DOHH2 (cell line): ENCODE measurements around the gene PDGFD.

ENCODE experiments used
- H3F3A ChIP-seq: fragments of 200-600 bp; sonication (generic), shearing (Covaris generic); 2 replicates; pipeline ENCODE4 v1.6.0; 2016; ENCODE audit warnings: antibody characterized with exemption, mild to moderate bottlenecking; ENCODE audit not compliant: control insufficient read depth, insufficient read depth
- H3K27ac ChIP-seq: fragments of 200-600 bp; sonication (generic); 2 replicates; pipeline ENCODE4 v1.5.1; 2014; ENCODE audit warnings: low read depth, mild to moderate bottlenecking, low read length, moderate library complexity
- H3K27me3 ChIP-seq: fragments of 200-600 bp; sonication (generic); 2 replicates; pipeline ENCODE4 v1.6.1; 2014; ENCODE audit warnings: mild to moderate bottlenecking, low read length, mixed read lengths; ENCODE audit not compliant: control insufficient read depth
- H3K36me3 ChIP-seq: fragments of 200-600 bp; sonication (generic); 2 replicates; pipeline ENCODE4 v1.6.1; 2014; ENCODE audit warnings: mild to moderate bottlenecking, low read length, moderate library complexity, mixed read lengths; ENCODE audit not compliant: control insufficient read depth
- H3K4me1 ChIP-seq: fragments of 200-600 bp; sonication (generic); 2 replicates; pipeline ENCODE4 v1.6.1; 2014; ENCODE audit warnings: mild to moderate bottlenecking, low read length, mixed read lengths; ENCODE audit not compliant: control insufficient read depth
- H3K4me2 ChIP-seq: fragments of 200-600 bp; sonication (generic); 2 replicates; pipeline ENCODE4 v1.6.0; 2014; ENCODE audit warnings: mild to moderate bottlenecking, low read length, moderate library complexity
- H3K4me3 ChIP-seq: fragments of 200-600 bp; sonication (generic); 2 replicates; pipeline ENCODE4 v1.5.1; 2014; ENCODE audit warnings: mild to moderate bottlenecking, low read length, mixed read lengths
- H3K79me2 ChIP-seq: fragments of 200-600 bp; sonication (generic); 2 replicates; pipeline ENCODE4 v1.6.1; 2014; ENCODE audit warnings: mild to moderate bottlenecking, low read length, mixed read lengths; ENCODE audit not compliant: control insufficient read depth
- H3K9me2 ChIP-seq: fragments of 200-600 bp; sonication (generic); replicated peaks from 2 replicates; pipeline ENCODE4 v1.6.1; 2014; ENCODE audit warnings: mild to moderate bottlenecking, low read length, mixed read lengths; ENCODE audit not compliant: control insufficient read depth
- H3K9me3 ChIP-seq: fragments of 200-600 bp; sonication (generic); 2 replicates; pipeline ENCODE4 v1.6.1; 2014; ENCODE audit warnings: antibody characterized with exemption, low read length, mixed read lengths; ENCODE audit not compliant: control insufficient read depth, insufficient read depth
- H4K20me1 ChIP-seq: fragments of 200-600 bp; sonication (generic); 2 replicates; pipeline ENCODE4 v1.6.0; 2014; ENCODE audit warnings: low read depth, mild to moderate bottlenecking, antibody characterized with exemption, low read length, moderate library complexity; ENCODE audit not compliant: control insufficient read depth, insufficient read depth
- CTCF ChIP-seq: fragments of 200-600 bp; sonication (generic); IDR thresholded peaks from one replicate; pipeline ENCODE4 v1.5.1; 2014; ENCODE audit warnings: antibody characterized with exemption, mild to moderate bottlenecking, low read depth, low read length; ENCODE audit not compliant: poor library complexity, severe bottlenecking
- EZH2phosphoT487 ChIP-seq: fragments of 200-600 bp; sonication (generic); IDR thresholded peaks from 2 replicates; pipeline ENCODE4 v1.6.1; 2017; ENCODE audit warnings: borderline replicate concordance, mild to moderate bottlenecking, antibody characterized with exemption, low read length, moderate library complexity, mixed read lengths

The PDGFD gene

GRCh38 chr11:104090767-104091166 lies 73.2 kb downstream of the PDGFD start:
- H3F3A ChIP-seq: no peaks in the 10 kb centered on the region
- H3K27ac ChIP-seq: no peak overlapping the region
- H3K4me3 ChIP-seq: no peak overlapping the region
- no peaks in the 10 kb centered on the region for H3K36me3 ChIP-seq
- no peaks in the 10 kb centered on the region for H4K20me1 ChIP-seq
- H3K27me3 ChIP-seq: no peaks in the 10 kb centered on the region
- no peak overlapping the region for H3K4me2 ChIP-seq
- H3K9me2 ChIP-seq: no peaks in the 10 kb centered on the region
- no peak for TF ChIP-seq EZH2phosphoT487
- TF ChIP-seq CTCF: no peak
- no peaks in the 10 kb centered on the region for H3K79me2 ChIP-seq
- H3K4me1 ChIP-seq: peaks cover 4% of the 10 kb centered on the region
- H3K9me3 ChIP-seq: no peaks in the 10 kb centered on the region

- Histone ChIP-seq H3K4me2 (no peak overlapping the region), H3K9me3 (no peaks in the 10 kb centered on the region), H3K9me2 (no peaks in the 10 kb centered on the region), H3K27me3 (no peaks in the 10 kb centered on the region), H3F3A (no peaks in the 10 kb centered on the region), H3K4me3 (no peak overlapping the region), H3K4me1 (peaks cover 4% of the 10 kb centered on the region), H3K36me3 (no peaks in the 10 kb centered on the region), H4K20me1 (no peaks in the 10 kb centered on the region), H3K27ac (no peak overlapping the region), H3K79me2 (no peaks in the 10 kb centered on the region)
- TF ChIP-seq CTCF (no peak), EZH2phosphoT487 (no peak)
Measured at GRCh38 chr11:104089481-104089880, 74.5 kb downstream of the PDGFD start.

- Histone ChIP-seq H3K36me3 (no peaks in the 10 kb centered on the region), H3K4me2 (no peak overlapping the region), H4K20me1 (no peaks in the 10 kb centered on the region), H3K79me2 (no peaks in the 10 kb centered on the region), H3F3A (no peaks in the 10 kb centered on the region), H3K27ac (no peak overlapping the region), H3K27me3 (no peaks in the 10 kb centered on the region), H3K9me3 (no peaks in the 10 kb centered on the region), H3K4me3 (no peak overlapping the region), H3K4me1 (peaks cover 4% of the 10 kb centered on the region), H3K9me2 (no peaks in the 10 kb centered on the region)
- no peak for TF ChIP-seq CTCF
- TF ChIP-seq EZH2phosphoT487: no peak
Measured at GRCh38 chr11:104086621-104087020, 77.3 kb downstream of the PDGFD start.

- no peaks in the 10 kb centered on the region for H3K79me2 ChIP-seq
- H3F3A ChIP-seq: no peaks in the 10 kb centered on the region
- H3K9me3 ChIP-seq: no peaks in the 10 kb centered on the region
- H3K27ac ChIP-seq: no peak overlapping the region
- H3K4me2 ChIP-seq: no peak overlapping the region
- no peaks in the 10 kb centered on the region for H3K27me3 ChIP-seq
- no peaks in the 10 kb centered on the region for H3K36me3 ChIP-seq
- no peak overlapping the region for H3K4me3 ChIP-seq
- H4K20me1 ChIP-seq: no peaks in the 10 kb centered on the region
- H3K9me2 ChIP-seq: no peaks in the 10 kb centered on the region
- H3K4me1 ChIP-seq: peaks cover 6% of the 10 kb centered on the region
- TF ChIP-seq CTCF: no peak
- TF ChIP-seq EZH2phosphoT487: no peak
Measured at GRCh38 chr11:104078995-104079394, 85.0 kb downstream of the PDGFD start.
